GM19099 (cell line): ENCODE measurements around the gene SMIM41.

Experiments
- POLR2A ChIP-seq: IDR thresholded peaks from 3 replicates; pipeline ENCODE4 v1.6.1; 2011; ENCODE audit warnings: low read depth; ENCODE audit not compliant: insufficient read length; ENCODE audit errors: extremely low read depth

Gene SMIM41

DNA sequence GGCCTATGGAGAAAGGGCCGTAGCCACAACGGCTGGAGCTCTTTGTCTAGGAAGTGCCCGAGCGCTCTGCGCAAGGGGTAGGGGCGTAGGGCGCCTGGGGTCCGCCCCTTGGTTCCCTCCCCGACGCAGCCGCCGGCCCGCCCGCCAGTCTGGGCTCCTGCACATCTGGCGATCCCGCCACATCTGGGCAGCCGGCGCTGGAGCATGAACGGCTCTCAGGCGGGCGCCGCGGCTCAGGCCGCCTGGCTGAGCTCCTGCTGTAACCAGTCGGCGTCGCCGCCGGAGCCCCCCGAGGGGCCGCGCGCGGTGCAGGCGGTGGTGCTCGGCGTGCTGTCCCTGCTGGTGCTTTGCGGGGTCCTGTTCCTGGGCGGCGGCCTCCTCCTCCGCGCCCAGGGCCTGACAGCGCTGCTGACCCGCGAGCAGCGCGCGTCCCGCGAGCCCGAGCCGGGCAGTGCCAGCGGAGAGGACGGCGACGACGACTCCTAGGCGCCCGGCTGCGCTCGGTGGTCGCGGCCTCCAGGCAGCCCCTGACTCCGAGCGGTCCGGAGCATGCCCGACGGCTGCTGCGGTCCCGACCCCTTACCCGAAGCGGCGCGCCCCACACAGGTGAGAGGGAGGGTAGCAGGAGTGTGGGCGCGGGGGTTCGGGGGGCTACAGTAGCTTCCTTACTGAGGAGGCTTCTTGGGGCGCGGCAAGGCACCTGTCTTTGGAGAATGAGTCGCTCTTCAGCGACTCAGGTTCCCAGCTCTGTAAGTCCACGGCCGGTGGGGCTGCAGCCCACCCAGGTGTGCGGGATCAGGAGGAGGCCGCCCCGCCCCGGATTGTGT lies at the start of gene SMIM41:
Gene SMIM41 (plus strand): TSS at position 129 of the 827 bp plus-strand sequence. CDS start 76 bp downstream, at position 205.
- no peak for TF ChIP-seq POLR2A

DNA sequence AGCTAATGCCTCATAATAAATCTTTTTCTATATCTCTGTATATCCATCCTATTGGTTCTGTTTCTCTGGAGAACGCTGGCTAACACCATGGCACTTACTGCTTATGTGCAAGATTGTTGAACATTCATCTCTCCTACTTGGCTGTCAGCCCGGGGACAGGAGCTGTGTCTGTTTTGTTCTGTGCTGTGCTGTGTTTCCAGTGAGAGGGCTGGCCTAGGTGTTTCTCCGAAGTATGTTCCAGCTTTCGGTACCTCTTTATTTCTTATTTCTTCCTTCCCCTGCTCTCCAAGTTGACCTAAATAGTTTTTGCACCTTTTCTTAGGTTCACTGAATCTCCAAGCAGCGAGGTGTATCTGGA lies 47.1 kb upstream of the SMIM41 start:
- no peak for TF ChIP-seq POLR2A

DNA sequence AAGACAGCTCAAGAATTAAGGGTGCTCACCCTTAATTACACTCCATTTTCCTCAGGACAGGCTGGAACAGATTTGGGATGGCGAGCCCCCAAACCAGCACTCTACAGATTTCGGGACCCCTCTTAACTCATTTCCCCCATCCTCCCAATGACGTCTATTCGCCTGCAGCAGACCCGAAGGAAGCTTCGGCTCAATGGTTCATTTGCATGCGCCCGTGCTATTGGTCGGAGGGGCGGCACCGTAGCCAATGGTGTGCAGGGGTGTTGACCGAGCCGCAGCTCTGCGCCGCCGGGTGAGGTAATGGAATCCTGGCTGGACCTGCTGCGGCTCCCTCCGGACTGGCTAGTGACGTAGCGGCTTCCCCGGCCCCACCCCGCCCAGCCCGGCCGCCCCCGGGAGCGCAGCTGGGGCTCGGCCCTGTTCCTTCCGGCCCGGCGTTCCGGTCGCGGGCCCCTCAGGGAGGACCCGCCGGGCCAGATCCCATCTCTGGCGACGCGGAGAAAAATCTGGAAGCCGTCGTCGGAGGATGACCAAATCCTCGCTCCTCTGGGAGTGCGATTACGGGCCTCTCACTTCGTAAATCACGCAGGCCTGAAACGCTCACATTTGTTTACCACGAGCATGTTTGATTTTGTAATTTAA lies 46.6 kb upstream of the SMIM41 start:
- TF ChIP-seq POLR2A = peak; percentile 70

DNA sequence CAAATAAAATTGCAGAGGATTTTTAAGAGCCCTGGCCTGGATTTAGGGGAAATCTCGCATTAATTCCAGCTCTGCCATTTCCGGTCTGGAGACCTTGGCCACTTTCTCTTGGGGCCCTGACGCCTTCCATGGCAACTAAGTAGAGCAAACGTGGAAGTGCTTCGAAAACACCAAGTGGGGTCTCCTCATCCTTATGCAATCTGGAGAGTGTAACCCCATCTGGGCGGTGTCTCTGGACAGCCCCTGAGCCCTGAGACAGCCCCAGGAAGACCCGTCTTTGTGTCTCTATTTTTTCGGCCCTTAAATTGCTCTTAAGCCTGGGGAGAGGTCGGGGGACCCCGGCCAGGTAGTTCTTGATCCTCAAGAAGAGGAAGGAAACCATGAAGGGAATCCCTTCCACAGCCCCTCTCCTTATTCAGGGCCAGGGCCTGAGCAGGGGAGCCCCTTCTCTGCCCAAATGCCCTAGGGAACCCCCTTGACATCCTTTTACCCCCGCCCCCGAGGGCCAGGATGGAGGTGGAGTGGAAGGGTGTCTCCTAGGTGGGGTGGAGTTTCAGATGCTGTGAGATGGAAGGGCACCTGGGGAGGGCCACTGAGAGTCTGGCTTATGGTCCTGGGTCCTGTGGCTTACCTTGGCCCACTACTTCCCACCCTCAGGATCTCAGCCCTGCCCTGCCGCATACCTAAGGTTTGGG lies 45.9 kb upstream of the SMIM41 start:
- TF ChIP-seq POLR2A = no peak

DNA sequence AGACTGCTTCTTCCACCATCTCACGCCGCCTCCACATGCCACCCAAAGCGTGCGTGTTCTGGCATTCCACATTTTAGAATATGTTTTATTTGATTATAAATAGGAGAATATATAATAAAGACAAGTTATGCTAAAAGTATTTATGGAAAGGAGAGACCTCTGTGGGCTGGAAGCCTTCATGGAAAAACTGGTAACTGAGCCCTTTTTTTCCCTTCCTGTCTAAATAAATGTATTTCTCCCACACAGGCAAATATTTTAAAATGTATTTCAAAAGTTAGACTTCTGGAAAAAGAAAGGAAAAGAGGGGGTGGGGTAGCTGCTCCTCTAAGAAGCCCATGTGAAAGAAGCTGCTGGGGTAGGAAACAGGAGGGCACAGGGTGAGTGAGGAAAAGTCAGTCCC lies 44.3 kb upstream of the SMIM41 start:
- no peak for TF ChIP-seq POLR2A

DNA sequence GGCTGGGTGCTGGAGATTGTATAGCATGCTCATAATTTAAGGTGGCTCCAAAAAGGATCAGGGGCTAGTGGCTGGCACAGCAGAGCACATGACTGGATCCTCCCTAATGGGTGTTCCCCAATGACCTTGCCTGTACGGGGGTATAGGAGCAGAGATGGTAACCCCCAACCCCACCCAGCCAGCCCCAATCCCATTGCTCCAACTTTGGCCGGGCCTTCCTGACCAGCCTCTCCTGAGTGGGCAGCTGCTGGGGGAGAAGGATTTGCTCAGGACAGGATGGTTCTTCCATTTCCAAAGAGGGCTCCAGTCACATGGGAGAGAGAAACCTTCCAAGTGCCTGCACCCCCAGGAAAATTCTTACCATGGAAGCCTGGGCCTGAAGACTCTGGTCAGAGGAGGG lies 43.6 kb upstream of the SMIM41 start:
- TF ChIP-seq POLR2A = no peak

DNA sequence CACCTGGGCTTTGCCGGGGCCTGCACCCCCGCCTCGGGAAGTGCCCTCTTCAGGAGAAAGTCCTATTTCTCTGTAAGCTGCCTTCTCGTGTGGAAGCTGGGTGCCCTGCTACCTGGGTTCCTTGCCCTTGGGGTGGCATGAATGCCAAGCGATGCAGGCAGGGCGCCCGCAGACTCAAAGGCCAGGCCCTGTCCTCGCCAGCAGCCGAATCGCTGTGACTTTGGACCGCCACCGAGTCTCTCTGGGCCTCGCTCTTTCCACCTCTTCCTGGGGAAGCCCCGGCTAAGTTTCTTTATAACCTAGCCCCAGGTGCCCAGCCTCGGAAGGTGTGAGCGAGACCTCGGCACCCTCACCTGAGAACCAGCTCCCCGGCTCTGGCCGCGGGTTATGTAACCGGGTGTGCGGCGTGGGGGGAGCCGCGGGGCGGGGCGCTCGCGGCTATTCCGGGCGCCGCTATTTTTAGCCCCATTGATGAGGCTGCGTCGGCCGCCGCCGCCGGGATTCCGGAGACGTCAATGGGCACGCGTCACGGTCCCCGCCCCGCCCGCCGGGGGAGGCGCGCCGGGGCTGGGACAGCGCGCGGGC lies 42.8 kb upstream of the SMIM41 start:
- peak; percentile 47 for TF ChIP-seq POLR2A

DNA sequence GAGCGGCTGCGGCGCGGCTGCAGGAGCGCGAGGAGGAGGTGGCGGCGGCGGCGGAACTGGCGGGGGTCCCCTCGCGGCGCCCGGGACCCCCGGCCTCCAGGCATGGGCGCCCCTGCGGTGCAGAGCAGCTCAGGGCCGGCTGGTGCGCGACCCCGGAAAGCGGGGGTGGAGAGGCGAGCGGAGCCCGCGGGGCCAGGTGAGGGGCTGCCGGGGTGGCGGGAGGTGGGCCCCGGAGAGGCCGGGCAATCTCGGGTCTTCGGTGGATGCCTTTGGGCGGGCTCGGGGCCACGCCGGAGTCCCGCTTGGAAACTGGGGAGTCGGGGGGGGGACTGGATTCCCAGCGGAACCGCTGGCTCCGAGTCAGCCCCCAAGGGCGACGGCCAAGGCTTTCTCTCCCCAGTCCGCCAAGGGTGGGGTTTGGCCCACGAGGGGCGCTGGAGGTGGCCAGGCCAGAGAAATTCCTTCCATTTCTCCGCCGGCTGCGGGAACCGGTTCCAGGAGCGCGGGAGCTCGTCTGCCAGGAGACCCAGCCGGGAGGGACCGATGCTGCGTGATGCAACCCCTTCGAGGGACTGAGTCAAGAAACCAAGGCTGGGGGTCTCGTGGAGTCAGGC lies 42.1 kb upstream of the SMIM41 start:
- TF ChIP-seq POLR2A = no peak

DNA sequence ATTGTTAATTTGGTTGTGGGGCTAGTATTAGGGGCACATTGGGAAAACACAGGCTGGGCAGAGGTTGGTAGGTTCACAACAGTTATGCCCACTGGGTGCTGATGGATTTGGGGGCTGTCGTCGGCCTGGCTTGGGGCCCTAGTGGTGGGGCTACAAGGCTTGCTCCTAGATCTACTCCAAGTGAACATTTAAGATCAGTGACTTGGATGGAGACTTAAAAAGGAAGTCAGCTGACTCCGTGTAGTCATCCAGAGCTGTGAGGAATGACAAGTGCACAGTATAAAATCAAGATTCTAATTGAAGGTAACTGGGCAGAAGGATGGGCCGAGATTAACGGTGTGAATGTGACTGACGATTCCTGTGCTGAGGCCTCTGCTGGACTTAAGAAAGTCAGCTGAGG lies 41.1 kb upstream of the SMIM41 start:
- TF ChIP-seq POLR2A = no peak

DNA sequence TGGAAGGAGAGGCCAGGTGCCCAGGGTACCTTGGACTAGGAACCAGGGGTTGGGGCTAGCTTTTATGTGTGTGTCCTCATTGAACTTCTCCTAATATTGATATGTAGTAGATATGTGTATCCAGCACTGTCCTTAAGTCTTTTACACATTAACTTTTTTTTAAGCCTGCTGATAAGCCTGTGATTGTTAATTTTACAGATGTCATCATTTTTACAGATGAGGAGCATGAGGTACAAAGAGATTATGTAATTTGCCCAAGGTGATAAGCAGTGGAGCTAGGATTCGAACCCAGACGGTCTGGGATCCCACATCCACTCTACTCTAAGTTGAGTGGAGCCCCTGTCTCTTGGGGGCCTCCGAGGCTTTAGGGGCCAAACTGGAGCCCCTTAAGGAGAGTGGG lies 38.5 kb upstream of the SMIM41 start:
- no peak for TF ChIP-seq POLR2A

DNA sequence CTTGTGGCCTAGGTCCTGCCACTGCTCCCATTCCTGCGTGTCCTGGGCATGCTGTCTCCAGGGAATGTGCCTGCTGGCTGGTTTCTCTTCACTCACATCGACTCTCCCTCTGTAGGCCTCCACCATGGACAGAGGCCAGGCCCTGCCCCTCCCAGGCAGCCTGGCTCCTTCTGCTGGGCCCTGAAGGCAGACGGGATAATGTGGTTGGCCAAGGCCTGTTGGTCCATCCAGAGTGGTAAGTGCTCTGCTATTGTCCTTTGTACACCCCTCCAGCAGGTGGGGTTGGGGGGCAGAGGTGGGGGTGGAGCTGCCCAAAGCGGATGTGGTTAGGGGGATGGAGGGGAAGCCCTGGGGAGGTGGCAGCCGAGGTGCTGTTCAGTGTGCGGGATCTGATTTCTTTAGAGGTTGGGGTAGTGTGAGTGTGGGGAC lies 37.8 kb upstream of the SMIM41 start:
- no peak for TF ChIP-seq POLR2A

DNA sequence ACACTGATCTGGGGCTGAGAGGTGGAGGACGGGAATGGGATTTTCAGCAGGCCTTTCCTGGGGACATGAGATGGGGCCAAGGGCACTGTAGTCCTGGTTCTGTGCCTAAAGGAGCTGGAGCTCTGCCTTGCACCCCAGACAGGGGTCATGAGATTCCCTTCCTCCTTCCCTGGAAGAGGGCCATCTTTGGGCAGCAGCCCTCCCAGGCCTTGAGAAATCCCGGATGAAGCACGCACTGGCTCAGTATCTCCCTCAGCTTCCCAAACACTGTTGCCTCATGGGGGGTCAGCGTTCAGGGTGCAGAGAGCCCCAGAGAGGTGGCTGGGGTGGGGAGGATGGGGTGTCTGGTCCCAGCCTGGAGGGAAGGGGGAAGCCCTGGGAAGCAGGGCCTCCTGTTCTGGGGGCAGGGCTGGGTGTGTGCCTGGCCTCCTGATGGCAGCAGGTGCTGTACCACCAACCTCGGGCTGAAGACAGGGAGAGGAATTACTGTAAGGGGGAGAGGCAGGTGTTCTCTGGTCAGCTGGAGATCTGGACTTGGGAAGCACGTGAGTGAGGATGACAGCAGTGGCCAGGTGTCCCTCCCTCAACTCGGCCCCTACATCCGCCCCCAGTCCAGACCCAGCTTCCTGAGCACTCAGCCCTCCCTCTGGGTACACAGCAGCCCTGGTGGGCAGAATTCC lies 36.7 kb upstream of the SMIM41 start:
- TF ChIP-seq POLR2A = no peak

DNA sequence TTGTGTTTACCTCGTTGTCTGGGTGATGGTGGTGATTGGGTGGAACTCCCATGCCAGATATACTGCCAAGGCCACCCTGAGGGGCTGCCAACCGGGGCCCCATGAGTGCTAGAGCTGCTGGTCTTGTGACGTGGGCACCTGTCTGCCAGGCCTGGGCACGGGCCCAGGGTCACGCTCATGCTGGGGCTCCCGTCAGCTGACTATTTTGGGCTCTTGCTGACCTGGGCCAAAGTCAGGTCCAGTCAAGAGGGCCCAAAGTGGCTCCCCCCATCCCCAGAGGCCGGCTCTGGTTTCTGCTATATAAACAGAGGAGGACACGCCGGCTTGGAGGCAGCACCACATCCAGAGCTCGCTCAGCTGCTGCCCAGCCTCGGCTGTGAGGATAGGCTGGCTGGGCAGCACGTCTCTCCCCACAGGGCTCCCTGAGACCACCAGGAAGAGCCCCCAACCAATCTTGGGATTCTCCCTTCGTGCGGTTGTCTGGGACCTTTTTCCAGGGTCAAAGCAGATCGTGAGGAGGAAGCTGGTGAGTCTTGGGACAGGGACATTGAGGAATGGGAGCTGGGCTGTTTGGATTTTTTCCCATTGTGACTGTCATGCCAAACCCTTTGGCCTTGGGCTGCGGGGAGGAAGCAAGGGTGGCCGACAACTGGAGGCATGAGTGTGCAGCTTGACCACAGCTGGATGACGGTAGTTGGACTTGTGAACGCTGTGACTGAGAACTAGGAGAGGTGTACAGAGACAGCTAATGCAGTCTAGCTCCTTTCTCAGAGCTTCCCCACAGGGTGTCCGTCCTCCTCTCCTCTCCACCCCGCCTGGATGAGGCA lies 35.9 kb upstream of the SMIM41 start:
- TF ChIP-seq POLR2A = no peak
